PFSK-1 (cell line): ENCODE data around the gene AGAP9.

Experiments
- FOXP2 ChIP-seq: optimal IDR thresholded peaks from 2 replicates; pipeline ENCODE3; 2011; ENCODE audit warnings: borderline replicate concordance, control low read depth, inconsistent platforms; ENCODE audit not compliant: insufficient read depth; ENCODE audit errors: extremely low read length, extremely low read depth
- POLR2AphosphoS5 ChIP-seq: IDR thresholded peaks from 2 replicates; pipeline ENCODE4 v1.6.1; 2012; ENCODE audit warnings: low read depth, mild to moderate bottlenecking, control low read depth, low read length, moderate library complexity
- REST ChIP-seq, 2 experiments: IDR thresholded peaks; 2 replicates each; pipeline versions ENCODE4 v1.6.1 to v1.8.0; 2011 to 2012; ENCODE audit warnings: low read depth in 2 of 2, low read length in 2 of 2, control low read depth in 1 of 2, inconsistent platforms in 1 of 2, mild to moderate bottlenecking in 1 of 2, moderate library complexity in 1 of 2; ENCODE audit not compliant: insufficient read depth in 1 of 2
- SIN3A ChIP-seq: IDR thresholded peaks from 2 replicates; pipeline ENCODE4 v1.6.1; 2012; ENCODE audit warnings: mild to moderate bottlenecking, low read length, moderate library complexity, borderline replicate concordance; ENCODE audit not compliant: insufficient read depth
- TAF1 ChIP-seq: IDR thresholded peaks from 2 replicates; pipeline ENCODE4 v1.6.1; 2012; ENCODE audit warnings: low read length, control low read depth, borderline replicate concordance; ENCODE audit not compliant: insufficient read depth

Gene AGAP9

GRCh38 chr10:47457528-47457820 lies 66.0 kb downstream of the AGAP9 start:
- TF ChIP-seq POLR2AphosphoS5: no peak
- TF ChIP-seq FOXP2: no peak
- TF ChIP-seq REST (IDR thresholded peaks at IDR 0.05; ENCODE audit: insufficient read depth in 1 of 2, low read depth in 2 of 2, low read length in 2 of 2): no peak
- TF ChIP-seq TAF1: no peak
- TF ChIP-seq SIN3A: no peak

- TF ChIP-seq REST (IDR thresholded peaks at IDR 0.05; ENCODE audit: insufficient read depth in 1 of 2, low read depth in 2 of 2, low read length in 2 of 2) (no peak), TAF1 (no peak), SIN3A (no peak), POLR2AphosphoS5 (no peak), FOXP2 (no peak)
Observed at GRCh38 chr10:47456794-47457527, 66.5 kb downstream of the AGAP9 start.

GRCh38 chr10:47456079-47456785 lies 67.2 kb downstream of the AGAP9 start:
- TF ChIP-seq TAF1 (no peak), REST (IDR thresholded peaks at IDR 0.05; ENCODE audit: insufficient read depth in 1 of 2, low read depth in 2 of 2, low read length in 2 of 2) (no peak), FOXP2 (no peak), SIN3A (no peak), POLR2AphosphoS5 (no peak)

- TF ChIP-seq TAF1: no peak
- TF ChIP-seq POLR2AphosphoS5: no peak
- no peak for TF ChIP-seq SIN3A
- no peak for TF ChIP-seq FOXP2
- TF ChIP-seq REST (IDR thresholded peaks at IDR 0.05; ENCODE audit: insufficient read depth in 1 of 2, low read depth in 2 of 2, low read length in 2 of 2): no peak
Observed at GRCh38 chr10:47454780-47455058, 68.7 kb downstream of the AGAP9 start.
